Esophagus squamous epithelium (tissue), 5 donors: Measurements from ENCODE around the gene EPS15. TPM values are rescaled to one million over a fixed set of nuclear protein-coding genes. Genes with fewer than 3 reads are reported as not detected.

Source experiments
- DNase-seq: peaks from one replicate; lab custom pipeline; 2025; lab: John Stamatoyannopoulos, UW
- H3K27ac ChIP-seq, 4 donors: fragments of 200-600 bp; sonication (generic); one replicate each; pipeline ENCODE4 v1.5.1; 2016 to 2019; ENCODE audit warnings: mild to moderate bottlenecking in 1 of 4
- H3K27me3 ChIP-seq, 4 donors: fragments of 200-600 bp; sonication (generic); 1 replicate in 3 of 4; 2 replicates in 1 of 4; pipeline versions ENCODE4 v1.5.1 to v1.6.0; 2017 to 2021; ENCODE audit warnings: antibody characterized with exemption in 1 of 4
- H3K36me3 ChIP-seq, 3 donors: fragments of 200-600 bp; sonication (generic); one replicate each; pipeline ENCODE4 v1.5.1; 2016 to 2019
- H3K4me1 ChIP-seq, 3 donors: fragments of 200-600 bp; sonication (generic); one replicate each; pipeline ENCODE4 v1.5.1; 2017 to 2019
- H3K4me3 ChIP-seq, 4 donors: fragments of 200-600 bp; sonication (generic); 1 replicate in 3 of 4; 2 replicates in 1 of 4; pipeline ENCODE4 v1.5.1; 2016 to 2019; ENCODE audit warnings: mild to moderate bottlenecking in 2 of 4, moderate library complexity in 1 of 4
- H3K9me3 ChIP-seq, 3 donors: fragments of 200-600 bp; sonication (generic); one replicate each; pipeline ENCODE4 v1.5.1; 2016 to 2019
- POLR2A ChIP-seq, 4 donors: fragments of 450-650 bp; IDR thresholded peaks; one replicate each; pipeline ENCODE4 v1.6.1; 2017; ENCODE audit warnings: antibody characterized with exemption in 4 of 4, mild to moderate bottlenecking in 4 of 4, moderate library complexity in 3 of 4
- WGBS, 2 donors: methylation state at CpG; one replicate each; pipeline ENCODE4 v1.1.5; 2018; 5-methylcytosine and 5-hydroxymethylcytosine counted together
- intact Hi-C: fragments of 100-400 bp; cut with DNase I; formaldehyde crosslinking; loops from one replicate; pipeline ENCODE4 v1.15.0; 2022
- total RNA-seq, 4 donors: library from RNA; depleted of rRNA; stranded (reverse); fragments of >200 nt; gene quantifications; one replicate each; pipeline ENCODE4 v1.1.0, GENCODE V29; 2016
- TF ChIP-seq, protein P1 (sequence below), 6 experiments: fragments of 450-650 bp in 4 of 6; fragments of 200-600 bp in 2 of 6; sonication (generic) in 2 of 6; IDR thresholded peaks; one replicate each; pipeline ENCODE4 v1.5.1; 2016 to 2019; ENCODE audit warnings: antibody characterized with exemption in 6 of 6, mild to moderate bottlenecking in 4 of 6, moderate library complexity in 4 of 6
- donor health status: DM: yes; HTN: yes; CAD: no.

Gene EPS15
- total RNA-seq, 4 donors from 2014 or later = 24.8 to 86.8 (median 46.8) TPM

- Histone ChIP-seq H3K36me3 (peaks cover 0 to 11% (median 4%) of the 10 kb centered on the region in 3 donors), H3K27me3 (no peaks in the 10 kb centered on the region), H3K4me3 (no peak overlapping the region), H3K4me1 (peaks cover 21 to 33% (median 29%) of the 10 kb centered on the region in 3 donors), H3K27ac (no peak overlapping the region), H3K9me3 (no peaks in the 10 kb centered on the region)
- no peak for DNase-seq
- 68 to 69% methylated on average over 11 of the region's 15 CpGs for WGBS, 2 donors
- no peak for TF ChIP-seq POLR2A (IDR thresholded peaks at IDR 0.05)
- TF ChIP-seq, protein P1, sequence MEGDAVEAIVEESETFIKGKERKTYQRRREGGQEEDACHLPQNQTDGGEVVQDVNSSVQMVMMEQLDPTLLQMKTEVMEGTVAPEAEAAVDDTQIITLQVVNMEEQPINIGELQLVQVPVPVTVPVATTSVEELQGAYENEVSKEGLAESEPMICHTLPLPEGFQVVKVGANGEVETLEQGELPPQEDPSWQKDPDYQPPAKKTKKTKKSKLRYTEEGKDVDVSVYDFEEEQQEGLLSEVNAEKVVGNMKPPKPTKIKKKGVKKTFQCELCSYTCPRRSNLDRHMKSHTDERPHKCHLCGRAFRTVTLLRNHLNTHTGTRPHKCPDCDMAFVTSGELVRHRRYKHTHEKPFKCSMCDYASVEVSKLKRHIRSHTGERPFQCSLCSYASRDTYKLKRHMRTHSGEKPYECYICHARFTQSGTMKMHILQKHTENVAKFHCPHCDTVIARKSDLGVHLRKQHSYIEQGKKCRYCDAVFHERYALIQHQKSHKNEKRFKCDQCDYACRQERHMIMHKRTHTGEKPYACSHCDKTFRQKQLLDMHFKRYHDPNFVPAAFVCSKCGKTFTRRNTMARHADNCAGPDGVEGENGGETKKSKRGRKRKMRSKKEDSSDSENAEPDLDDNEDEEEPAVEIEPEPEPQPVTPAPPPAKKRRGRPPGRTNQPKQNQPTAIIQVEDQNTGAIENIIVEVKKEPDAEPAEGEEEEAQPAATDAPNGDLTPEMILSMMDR (IDR thresholded peaks at IDR 0.05) = no peak
- intact Hi-C loops = no loop called here
Measured at GRCh38 chr1:51310871-51311613, 208.0 kb downstream of the EPS15 start.

DNA sequence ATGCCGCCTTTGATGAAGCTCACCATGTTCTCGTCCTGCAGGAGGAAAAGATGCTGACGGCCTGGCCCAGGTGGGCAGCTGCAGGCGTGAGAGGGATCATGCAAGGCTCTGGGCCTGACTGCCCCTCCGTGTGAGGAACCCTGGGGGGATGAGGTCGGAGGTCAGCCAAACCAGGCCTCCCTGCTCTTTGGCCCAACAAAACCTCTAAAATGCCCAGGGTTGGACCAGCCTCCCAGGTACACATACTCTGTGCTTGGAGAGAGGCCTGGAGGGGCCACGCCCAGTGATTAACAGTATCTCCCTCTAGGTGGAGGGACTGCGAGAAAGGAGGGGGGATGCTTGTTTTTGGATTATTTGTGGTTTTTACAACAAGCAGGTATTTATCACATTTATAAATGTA, 209.8 kb downstream of the EPS15 start:
- H3K27ac ChIP-seq = no peak overlapping the region
- TF ChIP-seq, protein P1 (IDR thresholded peaks at IDR 0.05) = no peak
- no peak for TF ChIP-seq POLR2A (IDR thresholded peaks at IDR 0.05)
- H3K9me3 ChIP-seq = no peaks in the 10 kb centered on the region
- intact Hi-C loops = no loop called here
- 67 to 83% methylated on average over 2 to 6 of the region's 8 CpGs for WGBS, 2 donors
- H3K27me3 ChIP-seq = no peaks in the 10 kb centered on the region
- H3K36me3 ChIP-seq = peaks cover 0 to 11% (median 4%) of the 10 kb centered on the region in 3 donors
- DNase-seq = no peak
- no peak overlapping the region for H3K4me3 ChIP-seq
- H3K4me1 ChIP-seq = peaks cover 5 to 16% (median 13%) of the 10 kb centered on the region in 3 donors

- Histone ChIP-seq H3K4me3 (no peak overlapping the region), H3K27ac (no peak overlapping the region), H3K9me3 (no peaks in the 10 kb centered on the region), H3K4me1 (peaks cover 0 to 11% (median 6%) of the 10 kb centered on the region in 3 donors), H3K36me3 (peaks cover 0 to 11% (median 4%) of the 10 kb centered on the region in 3 donors), H3K27me3 (no peaks in the 10 kb centered on the region)
- TF ChIP-seq POLR2A (IDR thresholded peaks at IDR 0.05) = no peak
- TF ChIP-seq, protein P1 (IDR thresholded peaks at IDR 0.05) = no peak
- DNase-seq = no peak
- 84 to 97% methylated on average over 5 to 6 of the region's 6 CpGs for WGBS, 2 donors
- intact Hi-C loops = no loop called here
Measured at GRCh38 chr1:51308636-51309035, 210.4 kb downstream of the EPS15 start.

GRCh38 chr1:51306950-51307349, 212.1 kb downstream of the EPS15 start:
- H3K36me3 ChIP-seq = peaks cover 0 to 6% (median 4%) of the 10 kb centered on the region in 3 donors
- no peaks in the 10 kb centered on the region for H3K27me3 ChIP-seq
- WGBS, 2 donors = 80% methylated on average over 4 to 5 of the region's 5 CpGs
- intact Hi-C loops = no loop called here
- H3K4me1 ChIP-seq = peaks cover 0 to 10% (median 0%) of the 10 kb centered on the region in 3 donors
- no peak overlapping the region for H3K27ac ChIP-seq
- no peaks in the 10 kb centered on the region for H3K9me3 ChIP-seq
- no peak overlapping the region for H3K4me3 ChIP-seq
- DNase-seq = no peak
- no peak for TF ChIP-seq POLR2A (IDR thresholded peaks at IDR 0.05)
- TF ChIP-seq, protein P1 (IDR thresholded peaks at IDR 0.05) = no peak

- 50 to 83% methylated on average over 1 to 4 of the region's 4 CpGs for WGBS, 2 donors
- no peak overlapping the region for H3K27ac ChIP-seq
Measured at GRCh38 chr1:51305371-51305823, 213.7 kb downstream of the EPS15 start.

More at GRCh38 chr1:51305371-51305823, 213.7 kb downstream of the EPS15 start:
- TF ChIP-seq POLR2A (IDR thresholded peaks at IDR 0.05) = no peak
- TF ChIP-seq, protein P1 (IDR thresholded peaks at IDR 0.05) = no peak
- Histone ChIP-seq H3K27me3 (no peaks in the 10 kb centered on the region), H3K36me3 (peaks cover 0 to 4% (median 0%) of the 10 kb centered on the region in 3 donors), H3K4me1 (peaks cover 0 to 10% (median 0%) of the 10 kb centered on the region in 3 donors), H3K4me3 (no peak overlapping the region), H3K9me3 (no peaks in the 10 kb centered on the region)
- intact Hi-C loops = no loop called here
- no peak for DNase-seq
